M059J (cell line): ENCODE results near the gene TIAM1. TPM values are rescaled to one million over a fixed set of nuclear protein-coding genes. Genes with fewer than 3 reads are reported as not detected.

Experiments used
- DNase-seq: peaks from one replicate; pipeline ENCODE4 v3.0.0-alpha.2; 2012; ENCODE audit warnings: low read depth
- total RNA-seq: library from RNA; depleted of rRNA; stranded (reverse); fragments of >200 nt; shearing (Covaris generic); gene quantifications from 2 replicates; pipeline ENCODE4 v1.2.3, GENCODE V29; 2014

TIAM1 gene
- total RNA-seq, 1 experiment from 2014 or later = 0.30 TPM

GRCh38 chr21:31354604-31355443 lies 10.8 kb upstream of the TIAM1 start:
- DNase-seq = peak; percentile 91

DNA sequence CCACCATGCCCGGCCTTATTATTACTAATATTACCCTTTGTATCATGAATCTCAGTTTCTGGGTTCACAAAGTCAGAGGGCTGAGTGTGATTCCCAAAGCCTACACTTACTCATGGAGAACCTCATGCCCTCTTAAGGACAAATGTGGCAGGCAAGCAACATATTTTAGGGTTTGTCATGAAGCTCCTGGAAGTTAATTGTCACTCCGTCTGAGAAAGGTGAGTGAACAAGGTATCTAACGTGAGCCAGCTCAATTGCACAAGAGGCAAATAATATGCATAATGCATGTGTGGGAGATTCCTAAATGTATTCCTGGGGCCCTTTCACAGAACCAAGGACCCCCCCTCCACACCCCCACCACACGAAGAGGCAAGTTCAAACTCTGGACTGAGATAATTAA lies 10.1 kb upstream of the TIAM1 start:
- peak; percentile 31 for DNase-seq

- DNase-seq = no peak
Observed at GRCh38 chr21:31352836-31353235, 8.8 kb upstream of the TIAM1 start.

DNA sequence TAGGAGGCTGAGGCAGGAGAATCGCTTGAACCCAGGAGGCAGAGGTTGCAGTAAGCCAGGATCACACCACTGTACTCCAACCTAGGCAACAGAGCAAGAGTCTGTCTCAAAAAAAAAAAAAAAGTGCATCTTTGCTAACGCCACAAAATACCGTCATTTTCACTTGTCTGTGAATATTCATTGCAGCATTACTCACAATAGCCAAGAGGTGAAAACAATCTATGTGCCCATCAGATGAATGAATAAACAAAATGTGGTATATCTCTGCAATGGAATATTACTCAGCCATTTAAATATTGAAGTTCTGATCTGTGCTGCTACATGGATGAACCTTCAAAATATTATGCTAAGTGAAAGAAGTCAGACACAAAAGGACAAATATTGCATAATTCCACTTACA lies 7.9 kb upstream of the TIAM1 start:
- DNase-seq = peak; percentile 44

- peak; percentile 85 for DNase-seq
Observed at GRCh38 chr21:31351438-31351837, 7.4 kb upstream of the TIAM1 start.

- no peak for DNase-seq
Observed at GRCh38 chr21:31349208-31349607, 5.1 kb upstream of the TIAM1 start.

GRCh38 chr21:31348188-31348587 lies 4.1 kb upstream of the TIAM1 start:
- DNase-seq = no peak

- DNase-seq = peak; percentile 50
Observed at GRCh38 chr21:31347435-31348032, 3.5 kb upstream of the TIAM1 start.

DNA sequence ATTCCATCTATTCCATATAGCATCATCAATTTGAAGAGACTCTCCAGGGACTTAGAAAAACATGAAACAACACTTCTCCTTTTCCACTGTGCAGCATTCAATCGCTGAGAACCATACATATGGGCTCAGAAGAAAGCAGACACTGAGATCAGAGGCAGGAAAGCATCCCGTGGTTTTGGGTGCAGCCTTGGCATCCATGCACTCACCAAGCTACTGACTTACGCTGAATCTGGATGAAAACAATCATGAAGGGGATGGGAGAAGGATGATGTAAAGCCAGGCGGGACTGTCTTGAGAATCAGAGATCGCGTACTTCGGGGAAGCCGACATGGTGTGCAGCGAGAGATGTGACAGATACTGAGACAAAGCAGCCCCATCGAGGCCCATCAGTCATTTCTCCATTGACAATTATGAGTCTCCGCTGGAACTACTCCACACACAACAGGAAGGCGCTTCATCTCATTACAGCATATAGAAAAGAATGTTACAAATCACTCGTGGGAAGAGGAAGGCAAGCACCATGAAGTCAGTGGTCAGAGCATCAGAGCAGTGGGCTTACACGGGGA lies 2.3 kb upstream of the TIAM1 start:
- DNase-seq = no peak

- no peak for DNase-seq
Observed at GRCh38 chr21:31345136-31345535, 1.1 kb upstream of the TIAM1 start.

- DNase-seq = no peak
Observed at GRCh38 chr21:31343030-31343510, 991 bp downstream of the TIAM1 start.

DNA sequence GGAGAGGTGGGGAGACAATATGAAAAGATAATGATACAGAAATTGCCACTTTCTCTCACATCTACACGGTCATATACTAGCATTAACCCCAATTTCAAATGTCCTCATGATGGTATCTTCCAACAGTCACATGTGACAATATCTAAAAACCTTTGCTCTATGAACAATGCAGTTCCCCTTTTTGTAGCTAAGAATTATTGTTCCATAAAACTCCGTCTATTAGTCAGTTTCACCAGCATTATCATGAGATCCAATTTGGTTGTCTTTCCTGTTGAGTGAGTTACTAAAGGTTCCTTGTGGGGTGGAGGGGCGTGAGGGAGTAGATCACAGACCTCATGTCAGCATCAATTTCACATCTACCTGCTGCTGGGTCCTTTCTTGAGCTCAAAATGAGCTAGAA lies 1.7 kb downstream of the TIAM1 start:
- no peak for DNase-seq

DNA sequence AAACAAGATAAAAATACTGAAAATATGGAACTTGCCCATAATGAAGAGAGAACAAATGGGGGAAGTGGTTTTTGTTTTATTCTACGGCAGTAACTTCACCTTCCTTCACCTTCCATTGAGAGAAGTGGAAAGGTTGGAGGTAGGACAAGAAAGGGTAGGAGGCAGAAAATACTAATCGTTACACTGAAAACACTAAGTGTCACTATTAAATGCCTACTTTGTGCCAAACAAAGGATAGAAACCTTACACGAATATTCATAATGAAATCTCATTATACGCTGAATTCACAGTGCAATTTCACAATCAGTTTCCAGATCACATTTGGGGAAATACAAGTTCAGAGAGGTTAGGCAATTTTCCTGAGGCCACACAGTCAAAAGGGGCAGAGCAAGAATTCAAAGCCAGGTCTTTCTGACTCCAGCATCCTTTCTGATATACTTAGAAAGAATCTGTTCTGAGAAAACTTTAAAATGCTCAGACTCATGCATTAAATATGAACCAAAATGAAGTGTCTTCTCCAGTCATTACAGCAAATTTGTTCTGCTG lies 3.0 kb downstream of the TIAM1 start:
- DNase-seq = no peak

- DNase-seq = no peak
Observed at GRCh38 chr21:31340514-31340913, 3.5 kb downstream of the TIAM1 start.

DNA sequence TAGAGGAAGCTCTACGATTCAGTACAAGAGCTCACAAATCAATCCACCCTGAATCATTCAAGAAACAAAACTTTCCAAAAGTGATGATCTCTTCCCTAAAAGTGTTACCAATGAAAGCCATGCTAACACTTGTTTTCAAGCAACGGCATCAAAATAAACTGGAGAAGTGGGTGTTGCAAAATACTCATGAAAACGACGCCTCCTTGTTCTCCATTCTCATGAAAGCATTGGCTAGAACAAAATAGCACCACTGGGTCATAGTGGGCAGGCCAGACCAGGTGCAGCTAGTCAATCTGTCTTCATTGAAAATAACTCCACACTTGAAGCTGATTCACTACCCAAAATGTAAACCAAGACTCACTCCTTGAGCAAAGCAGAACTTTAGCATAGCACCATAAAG lies 4.3 kb downstream of the TIAM1 start:
- no peak for DNase-seq

GRCh38 chr21:31338908-31339368 lies 5.1 kb downstream of the TIAM1 start:
- no peak for DNase-seq

GRCh38 chr21:31337996-31338907 lies 5.8 kb downstream of the TIAM1 start:
- no peak for DNase-seq

- DNase-seq = no peak
Observed at GRCh38 chr21:31337086-31337485, 7.0 kb downstream of the TIAM1 start.

- no peak for DNase-seq
Observed at GRCh38 chr21:31336739-31337040, 7.4 kb downstream of the TIAM1 start.

DNA sequence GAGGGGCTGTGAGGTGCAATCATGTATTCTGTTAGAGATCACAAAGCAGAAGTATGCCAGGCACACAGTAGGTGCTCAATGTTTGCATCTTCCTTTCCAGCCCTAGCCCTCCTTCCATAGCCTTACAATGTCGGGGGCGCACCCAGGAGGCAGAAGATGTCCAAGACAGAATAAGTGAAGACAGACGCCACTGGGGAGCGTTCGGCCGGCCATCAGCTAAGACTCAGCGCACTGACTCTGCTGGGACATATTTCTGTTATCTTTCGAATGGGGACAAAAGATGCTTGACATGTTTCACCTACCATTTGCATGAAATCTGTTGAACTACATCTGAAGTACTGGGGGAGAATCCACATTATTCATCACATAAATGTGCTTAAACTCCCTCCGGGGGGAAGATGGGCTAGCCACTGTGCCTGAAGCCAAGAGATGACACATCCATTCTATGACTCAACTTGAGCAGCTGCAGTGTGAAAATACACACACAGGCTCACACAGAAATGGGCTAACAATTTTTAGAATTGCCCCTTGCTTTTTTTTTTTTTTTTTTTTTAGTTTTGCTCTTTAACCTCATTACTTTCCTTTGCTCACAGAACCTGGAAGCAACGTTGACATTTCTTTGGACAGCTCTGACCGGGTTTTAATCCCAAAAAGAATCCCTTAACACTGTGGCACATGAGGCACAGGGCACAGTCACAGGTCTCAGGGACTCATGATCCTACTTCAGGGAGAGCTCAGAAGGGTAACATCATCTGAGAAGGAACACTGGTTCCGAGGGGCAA lies 7.9 kb downstream of the TIAM1 start:
- DNase-seq = peak; percentile 84

- peak; percentile 22 for DNase-seq
Observed at GRCh38 chr21:31334648-31335121, 9.4 kb downstream of the TIAM1 start.
